ENCODE results near the gene ATP6V1F. TPM values are rescaled to one million over a fixed set of nuclear protein-coding genes. Genes with fewer than 3 reads are reported as not detected.

ATP6V1F gene
- total RNA-seq, 1 donor from 2014 or later, result 69.3 TPM

- DNase-seq (ENCODE audit: low spot score), result no peak
Measured at GRCh38 chr7:128848289-128849155, 14.1 kb upstream of the ATP6V1F start.

- DNase-seq (ENCODE audit: low spot score), result no peak
Measured at GRCh38 chr7:128849156-128849515, 13.5 kb upstream of the ATP6V1F start.

- no peak for DNase-seq (ENCODE audit: low spot score)
Measured at GRCh38 chr7:128849804-128850490, 12.7 kb upstream of the ATP6V1F start.

GRCh38 chr7:128852537-128853254 is 10.0 kb upstream of the ATP6V1F start:
- DNase-seq (ENCODE audit: low spot score), result no peak

- DNase-seq (ENCODE audit: low spot score), result no peak
Measured at GRCh38 chr7:128853799-128854198, 8.9 kb upstream of the ATP6V1F start.

GRCh38 chr7:128854396-128854795 is 8.3 kb upstream of the ATP6V1F start:
- no peak for DNase-seq (ENCODE audit: low spot score)

- DNase-seq (ENCODE audit: low spot score), result no peak
Measured at GRCh38 chr7:128855559-128855958, 7.1 kb upstream of the ATP6V1F start.

- no peak for DNase-seq (ENCODE audit: low spot score)
Measured at GRCh38 chr7:128856001-128856718, 6.5 kb upstream of the ATP6V1F start.

GRCh38 chr7:128858380-128859231 is 4.0 kb upstream of the ATP6V1F start:
- no peak for DNase-seq (ENCODE audit: low spot score)

GRCh38 chr7:128859232-128860157 is 3.2 kb upstream of the ATP6V1F start:
- DNase-seq (ENCODE audit: low spot score), result no peak

- DNase-seq (ENCODE audit: low spot score), result peak; percentile 55
Measured at GRCh38 chr7:128860158-128861073, 2.2 kb upstream of the ATP6V1F start.

- no peak for DNase-seq (ENCODE audit: low spot score)
Measured at GRCh38 chr7:128861957-128862570, 592 bp upstream of the ATP6V1F start.

GRCh38 chr7:128863433-128863989 is 855 bp downstream of the ATP6V1F start:
- DNase-seq (ENCODE audit: low spot score), result peak; percentile 49

GRCh38 chr7:128865303-128865702 is 2.6 kb downstream of the ATP6V1F start:
- no peak for DNase-seq (ENCODE audit: low spot score)

- DNase-seq (ENCODE audit: low spot score), result no peak
Measured at GRCh38 chr7:128865996-128866877, 3.6 kb downstream of the ATP6V1F start.

- no peak for DNase-seq (ENCODE audit: low spot score)
Measured at GRCh38 chr7:128867241-128867640, 4.6 kb downstream of the ATP6V1F start.
